Fibroblast of skin of right biceps (primary cell): ENCODE results near the gene KCTD19.
A peak's percentile ranks its signal among the peaks of the same experiment; 100 is the strongest.

ENCODE experiments used
- DNase-seq: peaks from one replicate; pipeline ENCODE4 v3.0.0-alpha.2; 2013

Gene KCTD19

DNA sequence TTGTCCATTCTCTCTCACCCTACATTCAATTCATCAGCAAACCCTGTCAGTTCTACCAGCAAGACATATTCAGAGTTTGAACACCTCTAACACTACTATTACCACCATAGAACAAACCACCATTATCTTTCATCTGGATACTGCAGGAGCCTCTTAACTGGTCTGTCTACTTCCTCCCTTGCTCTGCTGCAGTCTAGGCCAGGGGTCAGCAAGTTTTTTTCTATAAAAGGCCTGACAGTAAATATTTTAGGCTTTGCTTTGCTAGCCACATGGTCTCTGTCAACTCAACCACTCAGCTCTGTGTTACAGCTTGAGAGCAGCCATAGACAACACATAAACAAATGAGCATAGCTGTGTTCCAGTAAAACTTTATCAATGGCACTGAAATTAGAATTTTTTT is 13.8 kb downstream of the KCTD19 start:
- DNase-seq = no peak

GRCh38 chr16:67311607-67312488 is 14.7 kb downstream of the KCTD19 start:
- peak; percentile 100 for DNase-seq

DNA sequence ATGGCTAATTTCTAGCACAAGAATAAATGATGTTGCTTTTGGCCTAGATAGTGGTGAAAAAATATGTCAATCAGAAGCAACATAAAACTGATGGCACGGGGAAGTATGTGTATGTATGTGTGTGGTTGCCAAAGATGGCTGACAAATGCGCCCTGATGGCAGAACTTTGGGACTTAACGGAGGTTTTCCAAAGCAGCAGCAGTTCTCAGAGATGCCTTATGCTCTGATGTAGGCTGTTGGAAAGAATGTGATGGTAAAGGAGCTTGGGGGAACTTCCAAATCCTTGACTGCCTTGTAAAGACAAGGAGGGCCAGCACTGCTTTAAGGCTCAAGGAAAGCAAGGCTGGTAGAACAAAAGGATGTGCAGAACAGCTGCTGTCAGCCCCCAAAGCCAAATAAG is 16.0 kb downstream of the KCTD19 start:
- no peak for DNase-seq

DNA sequence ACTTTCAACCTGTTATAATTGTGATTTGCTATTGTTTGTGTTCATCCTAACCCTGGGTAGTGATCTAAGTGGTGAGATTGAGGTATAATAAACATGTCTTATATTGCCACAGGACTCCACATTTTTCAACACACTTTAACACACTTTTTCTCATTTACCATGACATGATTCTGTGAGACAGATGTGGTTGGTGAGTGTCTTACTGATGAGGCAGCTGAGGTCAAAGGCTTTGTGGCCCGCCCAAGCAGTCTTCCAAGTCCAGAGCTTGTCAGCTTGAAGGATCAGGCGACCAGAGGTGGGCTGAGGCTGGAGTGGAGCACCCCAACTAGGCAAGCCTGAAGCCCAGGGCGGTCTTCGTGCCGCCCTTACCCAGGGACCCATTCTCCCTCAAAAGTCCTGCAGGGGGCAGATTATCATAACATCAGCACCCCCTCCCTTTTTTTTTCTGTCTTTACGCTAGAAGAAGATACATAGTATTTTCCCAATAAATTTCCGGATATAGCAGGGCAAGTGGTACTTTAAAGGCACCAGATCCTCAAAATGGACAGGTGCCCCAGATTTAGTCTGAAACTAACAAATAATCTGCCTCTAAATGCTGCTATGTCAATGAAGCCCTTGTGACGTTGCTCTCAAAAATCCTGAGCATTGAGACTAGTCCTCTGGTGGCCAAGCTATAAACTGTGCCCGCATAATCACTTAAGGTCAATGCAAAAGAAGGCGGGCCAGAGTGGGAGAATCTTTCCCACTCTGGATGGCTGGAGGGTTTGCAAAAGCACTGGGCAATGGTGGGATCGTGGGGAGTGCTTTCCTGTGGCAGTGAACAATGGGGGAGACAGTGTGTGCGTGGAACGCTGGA is 21.1 kb downstream of the KCTD19 start:
- DNase-seq = no peak

GRCh38 chr16:67304020-67304419 is 22.5 kb downstream of the KCTD19 start:
- DNase-seq = peak; percentile 26

GRCh38 chr16:67302970-67303369 is 23.6 kb downstream of the KCTD19 start:
- no peak for DNase-seq

DNA sequence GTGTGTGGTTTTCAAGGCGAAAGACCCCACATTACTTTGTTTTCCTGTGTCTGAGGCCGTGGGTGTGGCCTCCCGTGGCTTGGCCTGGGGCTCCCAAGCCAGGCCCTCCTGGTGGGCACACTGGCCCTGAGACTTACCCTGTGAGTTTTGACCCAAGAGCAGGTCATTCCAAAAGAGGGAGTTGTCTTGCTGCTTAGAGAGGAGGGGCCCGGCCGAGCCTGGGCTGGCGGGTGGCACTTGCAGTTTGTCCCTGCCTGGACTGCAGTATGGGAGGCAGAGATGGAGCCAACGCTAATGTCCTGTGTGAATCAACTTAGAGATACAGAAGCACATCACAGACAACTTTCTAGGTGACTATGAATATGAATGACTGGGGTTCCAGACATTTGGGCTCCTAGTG is 24.5 kb downstream of the KCTD19 start:
- DNase-seq = no peak

GRCh38 chr16:67301080-67301782 is 25.3 kb downstream of the KCTD19 start:
- no peak for DNase-seq

DNA sequence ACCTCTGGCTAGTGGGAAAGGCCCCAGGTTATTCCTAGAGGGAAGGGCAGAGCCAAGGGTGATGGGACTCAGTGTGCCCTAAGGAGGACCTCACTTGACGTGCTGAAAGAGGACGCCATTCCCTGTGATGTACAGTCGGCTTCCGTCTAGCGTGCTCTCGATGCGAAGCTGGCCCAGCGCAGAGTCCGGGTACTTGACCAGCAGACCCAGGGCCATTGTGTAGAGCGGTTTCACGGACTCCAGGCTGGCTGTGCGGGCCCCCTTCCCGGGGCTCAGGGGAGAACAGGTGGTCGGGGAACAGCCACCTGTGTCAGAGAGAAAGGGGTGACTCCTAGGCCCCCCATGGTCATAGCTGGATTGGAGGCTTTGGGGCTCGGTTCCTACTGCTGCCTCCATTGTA is 27.3 kb downstream of the KCTD19 start:
- DNase-seq = no peak

DNA sequence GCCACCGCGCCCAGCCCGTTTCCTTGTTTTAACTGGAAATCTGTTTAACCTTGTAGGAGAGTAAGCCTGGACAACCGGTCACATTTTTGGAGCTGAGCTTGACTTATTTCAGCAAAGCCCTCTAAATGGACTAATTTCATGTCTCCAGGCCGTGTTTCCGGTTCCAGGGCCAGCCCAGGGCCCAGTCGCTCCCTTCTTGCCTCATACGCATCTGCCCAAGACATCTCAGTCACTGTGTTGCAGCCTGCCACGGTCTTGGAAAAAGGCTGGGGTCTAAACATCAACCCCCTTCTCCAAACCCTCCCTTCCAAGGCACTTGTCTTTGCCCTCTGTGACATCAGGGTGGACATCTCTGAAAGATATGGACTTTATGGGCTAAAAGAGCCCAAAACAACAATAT is 28.3 kb downstream of the KCTD19 start:
- no peak for DNase-seq

GRCh38 chr16:67296420-67296819 is 30.1 kb downstream of the KCTD19 start:
- peak; percentile 85 for DNase-seq

GRCh38 chr16:67294938-67295361 is 31.6 kb downstream of the KCTD19 start:
- peak; percentile 40 for DNase-seq

- DNase-seq = no peak
These were observed 32.3 kb downstream of the KCTD19 start for GRCh38 chr16:67294171-67294757.

DNA sequence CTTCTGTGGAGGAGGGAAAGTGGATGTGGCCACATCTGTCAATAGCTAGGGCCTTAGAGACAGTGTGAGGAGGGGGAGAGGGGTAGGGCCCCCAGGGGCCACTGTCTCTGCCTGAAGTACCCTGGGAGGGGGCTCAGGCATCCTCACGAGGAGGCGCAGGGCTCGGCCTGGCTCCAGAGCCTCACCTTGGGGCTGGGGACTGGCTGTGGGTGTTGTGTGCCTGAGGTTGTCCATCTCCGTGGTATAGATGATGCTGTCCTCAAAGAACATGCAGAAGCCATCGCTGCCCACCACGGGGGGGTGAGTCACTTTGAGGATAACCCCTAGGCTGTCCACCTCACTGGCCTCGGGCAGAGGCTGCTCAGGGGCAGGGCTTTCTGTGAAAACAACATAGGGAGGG is 35.1 kb downstream of the KCTD19 start:
- no peak for DNase-seq

GRCh38 chr16:67287960-67288359 is 38.6 kb downstream of the KCTD19 start:
- DNase-seq = no peak

DNA sequence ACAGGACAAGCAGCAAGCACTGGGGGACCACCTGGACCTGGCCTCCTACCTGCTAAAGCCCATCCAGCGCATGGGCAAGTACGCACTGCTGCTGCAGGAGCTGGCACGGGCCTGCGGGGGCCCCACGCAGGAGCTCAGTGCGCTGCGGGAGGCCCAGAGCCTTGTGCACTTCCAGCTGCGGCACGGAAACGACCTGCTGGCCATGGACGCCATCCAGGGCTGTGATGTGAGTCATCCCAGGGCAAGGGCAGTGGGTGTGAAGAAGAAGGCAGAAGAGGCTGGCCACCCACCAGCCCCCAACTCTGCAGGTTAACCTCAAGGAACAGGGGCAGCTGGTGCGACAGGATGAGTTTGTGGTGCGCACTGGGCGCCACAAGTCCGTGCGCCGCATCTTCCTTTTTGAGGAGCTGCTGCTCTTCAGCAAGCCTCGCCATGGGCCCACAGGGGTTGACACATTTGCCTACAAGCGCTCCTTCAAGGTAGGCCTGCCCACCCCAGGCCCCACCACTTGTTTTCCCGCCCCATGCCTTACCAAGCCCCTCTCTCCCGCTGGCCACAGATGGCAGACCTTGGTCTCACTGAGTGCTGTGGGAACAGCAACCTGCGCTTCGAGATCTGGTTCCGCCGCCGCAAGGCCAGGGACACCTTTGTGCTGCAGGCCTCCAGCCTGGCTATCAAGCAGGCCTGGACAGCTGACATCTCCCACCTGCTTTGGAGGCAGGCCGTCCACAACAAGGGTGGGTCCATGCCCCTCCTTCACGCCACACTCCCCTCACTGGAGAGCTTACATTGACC is 39.9 kb downstream of the KCTD19 start:
- DNase-seq = no peak

DNA sequence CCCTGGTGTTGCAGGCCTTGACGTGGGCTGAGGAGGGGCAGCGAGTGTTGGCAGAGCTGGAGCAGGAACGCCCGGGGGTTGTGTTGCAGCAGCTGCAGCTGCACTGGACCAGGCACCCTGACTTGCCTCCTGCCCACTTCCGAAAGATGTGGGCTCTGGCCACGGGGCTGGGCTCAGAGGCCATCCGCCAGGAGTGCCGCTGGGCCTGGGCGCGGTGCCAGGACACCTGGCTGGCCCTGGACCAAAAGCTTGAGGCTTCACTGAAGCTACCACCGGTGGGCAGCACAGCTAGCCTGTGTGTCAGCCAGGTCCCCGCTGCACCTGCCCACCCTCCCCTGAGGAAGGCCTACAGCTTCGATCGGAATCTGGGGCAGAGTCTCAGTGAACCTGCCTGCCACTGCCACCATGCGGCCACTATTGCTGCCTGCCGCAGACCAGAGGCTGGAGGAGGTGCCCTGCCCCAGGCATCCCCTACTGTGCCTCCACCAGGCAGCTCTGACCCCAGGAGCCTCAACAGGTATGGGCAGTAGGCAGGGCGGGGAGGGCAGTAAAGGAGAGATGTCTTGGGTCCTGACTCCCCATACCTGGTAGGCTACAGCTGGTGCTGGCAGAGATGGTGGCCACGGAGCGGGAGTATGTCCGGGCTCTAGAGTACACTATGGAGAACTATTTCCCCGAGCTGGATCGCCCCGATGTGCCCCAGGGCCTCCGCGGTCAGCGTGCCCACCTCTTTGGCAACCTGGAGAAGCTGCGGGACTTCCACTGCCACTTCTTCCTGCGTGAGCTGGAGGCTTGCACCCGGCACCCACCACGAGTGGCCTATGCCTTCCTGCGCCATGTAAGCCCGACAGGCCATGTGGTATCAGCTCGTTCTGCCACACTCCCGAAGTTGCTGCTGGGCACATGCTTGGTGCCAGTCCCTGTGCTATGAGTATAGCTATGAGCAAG is 41.6 kb downstream of the KCTD19 start:
- peak; percentile 21 for DNase-seq

DNA sequence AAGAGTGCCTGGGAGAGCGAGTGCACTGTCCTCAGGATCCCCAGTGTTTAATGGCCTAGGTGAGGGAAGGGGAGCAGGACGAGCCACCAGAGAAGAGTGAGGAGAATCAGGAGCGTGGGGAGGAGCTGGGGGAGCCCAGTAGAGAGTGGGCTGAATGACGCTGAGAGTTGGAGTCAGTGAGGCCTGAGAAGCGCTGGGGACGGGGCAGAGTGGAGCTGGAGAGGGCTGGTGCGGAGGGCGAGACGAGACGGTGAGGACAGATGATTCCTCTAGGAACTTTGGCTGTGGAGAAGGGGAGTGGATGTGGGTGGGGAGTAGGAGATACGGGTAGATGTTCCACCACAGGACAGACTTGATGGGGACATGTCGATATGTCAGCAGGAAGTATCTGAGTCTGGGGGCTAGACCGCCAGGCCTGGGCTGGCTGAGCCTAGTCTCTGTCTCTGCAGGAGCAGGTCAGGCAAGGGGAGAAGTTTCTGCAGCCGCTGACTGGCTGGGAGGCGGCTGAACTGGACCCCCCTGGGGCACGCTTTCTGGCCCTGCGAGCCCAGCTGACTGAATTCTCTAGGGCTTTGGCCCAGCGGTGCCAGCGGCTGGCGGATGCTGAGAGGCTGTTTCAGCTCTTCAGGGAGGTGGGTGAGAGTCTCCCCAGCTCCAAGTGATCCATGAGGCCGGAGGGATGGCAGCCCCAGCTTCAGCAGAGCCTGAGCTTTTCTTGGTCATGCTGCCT is 42.5 kb downstream of the KCTD19 start:
- no peak for DNase-seq

DNA sequence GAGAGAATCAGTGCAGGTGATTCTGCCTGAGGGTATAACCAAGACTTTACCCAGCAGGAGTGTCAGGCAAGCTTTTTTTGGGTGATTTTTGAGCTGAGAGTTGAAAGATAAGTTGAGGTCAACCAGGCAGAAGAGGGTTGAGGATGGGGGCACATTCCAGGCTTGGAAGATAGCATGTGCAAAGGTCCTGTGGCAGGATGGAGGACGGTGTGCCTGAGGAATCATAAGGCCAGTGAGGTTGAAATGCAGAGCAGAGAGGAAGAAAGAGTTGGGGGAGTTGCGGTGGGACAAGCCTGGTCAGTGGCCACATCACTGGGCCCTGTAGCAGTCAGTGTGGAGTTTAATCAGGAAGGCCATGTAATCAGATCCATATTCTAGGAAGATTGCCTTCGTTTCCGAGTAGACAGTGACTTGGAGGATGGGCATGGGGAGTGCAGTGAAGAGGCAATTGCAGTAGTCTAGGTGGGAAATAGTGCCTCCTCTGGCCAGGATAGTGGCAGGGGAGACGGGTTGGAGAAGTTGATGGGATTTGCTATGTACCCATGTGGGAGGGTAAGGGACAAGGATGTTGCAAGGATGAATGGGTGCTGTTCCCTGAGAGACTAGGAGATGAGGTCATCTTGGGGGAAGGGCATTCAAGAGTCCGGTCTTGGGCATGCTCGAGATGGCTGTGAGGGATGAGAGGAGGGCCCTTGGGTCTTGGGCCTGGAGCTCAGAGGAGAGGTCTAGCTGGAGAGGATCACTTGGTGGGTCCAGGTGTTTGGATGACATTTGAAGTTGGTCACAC is 43.3 kb downstream of the KCTD19 start:
- peak; percentile 37 for DNase-seq
